Kidney (tissue), 14 donors: ENCODE measurements around the gene L3MBTL3. TPM values are rescaled to one million over a fixed set of nuclear protein-coding genes. Genes with fewer than 3 reads are reported as not detected.

Experiments used
- DNase-seq, 5 donors: peaks; one replicate each; pipeline ENCODE4 v3.0.0-alpha.2; 2013 to 2020
- FAIRE-seq: peaks from 2 replicates; lab custom pipeline; 2012; peaks lifted over from hg19 to GRCh38; lab: Jason Lieb, UNC
- H3K27ac ChIP-seq, 2 donors: one replicate each; pipeline ENCODE4 v1.7.0; 2013; ENCODE audit warnings: low read depth in 2 of 2, low read length in 2 of 2, inconsistent platforms in 1 of 2
- H3K27me3 ChIP-seq: one replicate; pipeline ENCODE4 v1.7.1; 2013; ENCODE audit warnings: low read length, inconsistent platforms; ENCODE audit not compliant: control insufficient read depth, insufficient read depth
- H3K36me3 ChIP-seq, 3 donors: one replicate each; pipeline versions ENCODE4 v1.7.0 to v1.7.1; 2013; ENCODE audit warnings: low read length in 3 of 3, control low read depth in 1 of 3, inconsistent platforms in 1 of 3; ENCODE audit not compliant: insufficient read depth in 3 of 3, control insufficient read depth in 2 of 3
- H3K4me1 ChIP-seq, 3 donors: one replicate each; pipeline versions ENCODE4 v1.7.0 to v1.7.1; 2013; ENCODE audit warnings: low read length in 3 of 3, inconsistent platforms in 1 of 3, low read depth in 1 of 3; ENCODE audit not compliant: control insufficient read depth in 2 of 3, insufficient read depth in 2 of 3
- H3K4me3 ChIP-seq, 3 donors: one replicate each; pipeline versions ENCODE4 v1.7.0 to v1.8.1; 2013; ENCODE audit warnings: low read length in 3 of 3, control low read depth in 1 of 3, inconsistent platforms in 1 of 3
- H3K9ac ChIP-seq, 3 donors: one replicate each; pipeline versions ENCODE4 v1.7.0 to v1.7.1; 2013; ENCODE audit warnings: low read length in 3 of 3, control low read depth in 1 of 3, inconsistent platforms in 1 of 3
- H3K9me3 ChIP-seq, 3 donors: one replicate each; pipeline versions ENCODE4 v1.7.0 to v1.7.1; 2013; ENCODE audit warnings: low read length in 3 of 3, control low read depth in 1 of 3, inconsistent platforms in 1 of 3; ENCODE audit not compliant: control insufficient read depth in 2 of 3, insufficient read depth in 1 of 3
- CTCF ChIP-seq: IDR thresholded peaks from 3 replicates; pipeline ENCODE4 v1.5.1; 2012; ENCODE audit warnings: mild to moderate bottlenecking, moderate library complexity, borderline replicate concordance; ENCODE audit not compliant: insufficient read depth; ENCODE audit errors: extremely low read depth
- intact Hi-C: fragments of 100-400 bp; cut with DNase I; formaldehyde crosslinking; loops from one replicate; pipeline ENCODE4 v1.11.1; 2022
- polyA plus RNA-seq: library from polyadenylated mRNA; stranded (reverse); fragments of 350-450 nt; fragmentation: Illumina TruSeq; extraction: RNeasy Lipid Tissue Mini Kit (QIAGEN cat#74804); gene quantifications from one replicate; pipeline ENCODE4 v1.2.3, GENCODE V29; 2014; ENCODE audit warnings: low read depth, low replicate concordance; ENCODE audit not compliant: insufficient read depth
- total RNA-seq: library from RNA; stranded (reverse); fragmentation: NEBNext Ultra II Directional; extraction: Animal tissue kit (Norgen Biotek cat#: 25700); gene quantifications from one replicate; pipeline ENCODE4 v1.2.1, GENCODE V29; 2021
- donor health status: control.
- donor health status: control.
- donor health status: control.
- donor health status: control.
- donor health status: control.
- donor health status: DM: yes; HTN: yes; CAD: no.
- donor health status: Normal renal cell carcinoma (clear cell type).

The L3MBTL3 gene
- total and polyA plus RNA-seq, 2 donors from 2014 or later = 4.3 to 13.0 TPM

GRCh38 chr6:130063806-130064205 is 45.4 kb downstream of the L3MBTL3 start:
- H3K36me3 ChIP-seq = peaks cover 2 to 11% (median 7%) of the 10 kb centered on the region in 3 donors
- TF ChIP-seq CTCF = no peak
- FAIRE-seq (no peak), DNase-seq (no peak)
- no peak overlapping the region for H3K27ac ChIP-seq
- no peaks in the 10 kb centered on the region for H3K9me3 ChIP-seq
- H3K4me1 ChIP-seq = no peaks in the 10 kb centered on the region
- no peaks in the 10 kb centered on the region for H3K27me3 ChIP-seq
- H3K4me3 ChIP-seq = no peak overlapping the region
- intact Hi-C loops = no loop called here
- H3K9ac ChIP-seq = no peak overlapping the region

GRCh38 chr6:130065609-130066156 is 47.3 kb downstream of the L3MBTL3 start:
- TF ChIP-seq CTCF = no peak
- Histone ChIP-seq H3K9ac (no peak overlapping the region), H3K9me3 (no peaks in the 10 kb centered on the region), H3K4me3 (no peak overlapping the region), H3K4me1 (no peaks in the 10 kb centered on the region), H3K27me3 (no peaks in the 10 kb centered on the region), H3K27ac (no peak overlapping the region), H3K36me3 (peaks cover 2 to 11% (median 4%) of the 10 kb centered on the region in 3 donors)
- DNase-seq (no peak), FAIRE-seq (no peak)
- intact Hi-C loops = no loop called here

- Histone ChIP-seq H3K4me1 (no peaks in the 10 kb centered on the region), H3K9ac (no peak overlapping the region), H3K9me3 (no peaks in the 10 kb centered on the region), H3K36me3 (peaks cover 0 to 2% (median 0%) of the 10 kb centered on the region in 3 donors), H3K27me3 (no peaks in the 10 kb centered on the region), H3K27ac (no peak overlapping the region), H3K4me3 (no peak overlapping the region)
- no peak for TF ChIP-seq CTCF
- FAIRE-seq = no peak
- intact Hi-C loops = no loop called here
- DNase-seq = no peak
These were observed 51.1 kb downstream of the L3MBTL3 start for GRCh38 chr6:130069485-130069884.

DNA sequence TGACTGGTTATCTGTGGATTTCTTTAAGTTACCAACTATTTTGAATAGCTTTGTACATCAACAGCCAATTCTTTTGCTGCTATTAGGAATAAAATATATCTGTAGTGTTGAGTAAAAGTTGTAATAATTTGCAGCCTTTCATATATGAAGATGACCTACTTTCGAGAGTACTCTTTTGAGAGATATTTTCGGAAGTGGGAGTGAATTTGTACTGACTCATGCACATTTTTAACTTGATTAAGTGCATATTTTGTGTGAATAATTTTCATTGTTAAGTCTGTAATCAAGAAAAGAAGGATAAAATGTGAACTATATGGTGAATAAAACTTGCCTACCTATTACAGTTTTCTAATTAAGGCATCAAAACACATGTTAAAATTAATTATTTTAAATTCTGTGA is 51.9 kb downstream of the L3MBTL3 start:
- TF ChIP-seq CTCF = no peak
- peaks cover 0 to 2% (median 0%) of the 10 kb centered on the region in 3 donors for H3K36me3 ChIP-seq
- intact Hi-C loops = no loop called here
- no peaks in the 10 kb centered on the region for H3K9me3 ChIP-seq
- H3K4me1 ChIP-seq = no peaks in the 10 kb centered on the region
- H3K9ac ChIP-seq = no peak overlapping the region
- DNase-seq = no peak
- H3K4me3 ChIP-seq = no peak overlapping the region
- no peak for FAIRE-seq
- H3K27ac ChIP-seq = no peak overlapping the region
- no peaks in the 10 kb centered on the region for H3K27me3 ChIP-seq
